Stimulated activated CD8-positive, alpha-beta memory T cell treated with anti-CD3 and anti-CD28 coated beads, Interleukin-4, amount 100 ng/mL, for 4 hours (primary cell): ENCODE measurements around the gene FAM184A.
A peak's percentile ranks its signal among the peaks of the same experiment; 100 is the strongest.
"Not testable (repeated sequence)": the region's sequence is repeated elsewhere in the genome, so short reads cannot be mapped to it uniquely, and the experiment has no call there.

Experiments used
- DNase-seq, 2 donors: peaks; one replicate each; pipeline ENCODE4 v3.0.0-alpha.2; 2020; ENCODE audit warnings: low read depth in 2 of 2, low spot score in 1 of 2

Gene FAM184A

GRCh38 chr6:119078376-119079282, at the start of gene FAM184A:
TSS of gene FAM184A (minus strand) at chr6:119078664. CDS start at chr6:119078299, 365 bp downstream.
- DNase-seq: peak; percentile 25 to 45

DNA sequence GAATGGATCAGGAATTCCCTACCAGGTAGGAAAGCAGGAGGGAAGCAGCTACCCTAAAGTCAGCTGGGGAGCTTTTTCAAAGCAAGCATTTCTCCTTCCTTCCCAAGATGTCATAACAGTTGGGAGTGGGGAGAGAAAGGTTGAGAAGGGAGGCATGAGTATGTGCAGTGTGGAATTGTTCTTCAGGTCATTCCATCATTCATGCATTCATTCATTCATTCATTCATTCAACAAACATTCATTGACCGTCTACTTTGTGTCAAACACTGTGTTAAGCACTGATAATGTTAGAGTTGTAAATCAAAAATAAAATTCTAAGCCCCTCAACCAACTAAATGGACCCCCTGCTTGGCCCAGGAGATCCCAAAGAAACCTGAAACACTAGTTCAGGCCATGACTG, 49.2 kb upstream of the FAM184A start:
- DNase-seq: no peak

DNA sequence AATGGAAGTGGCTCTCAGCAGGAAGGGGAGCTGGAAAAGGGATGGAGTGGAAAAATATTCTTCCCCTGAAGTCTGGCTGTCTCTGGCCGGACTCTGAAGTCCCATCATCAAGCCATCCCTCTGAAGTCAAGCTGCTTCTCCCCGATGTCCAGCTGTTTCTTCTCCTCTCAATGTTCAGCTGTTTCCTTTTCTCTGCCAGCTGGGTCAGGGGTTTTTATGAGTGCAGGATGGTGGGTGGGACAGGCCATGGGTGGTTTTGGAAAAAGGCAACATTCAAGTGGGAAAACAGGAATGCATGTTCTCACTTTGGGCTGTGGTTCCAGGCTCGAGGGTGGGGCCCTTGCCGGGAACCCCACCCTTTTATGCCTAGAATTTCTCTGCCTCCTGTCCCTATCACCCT, 48.4 kb upstream of the FAM184A start:
- DNase-seq: no peak

DNA sequence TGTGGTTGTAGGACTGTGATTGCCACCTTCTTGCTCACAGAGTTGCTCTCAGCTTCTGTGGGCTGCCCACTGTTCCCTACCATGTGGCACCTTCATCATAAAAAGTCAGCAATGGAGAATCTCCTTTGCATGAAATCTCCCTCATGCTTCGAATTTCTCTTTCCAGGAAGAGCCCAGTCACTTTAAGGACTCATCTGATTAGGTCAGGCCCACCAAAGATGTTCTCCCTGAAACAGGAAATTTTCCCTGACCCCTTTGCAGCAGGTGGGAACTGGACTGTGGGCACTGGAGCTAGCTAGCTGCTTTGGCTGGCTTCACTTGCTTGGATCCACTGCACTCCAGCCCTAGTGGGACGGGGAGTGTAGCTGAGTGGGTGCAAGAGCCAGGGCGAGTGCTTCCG, 47.7 kb upstream of the FAM184A start:
- no peak for DNase-seq

GRCh38 chr6:119125576-119125975, 47.1 kb upstream of the FAM184A start:
- DNase-seq: no peak

- DNase-seq: no peak
These were observed 45.8 kb upstream of the FAM184A start for GRCh38 chr6:119124079-119124824.

DNA sequence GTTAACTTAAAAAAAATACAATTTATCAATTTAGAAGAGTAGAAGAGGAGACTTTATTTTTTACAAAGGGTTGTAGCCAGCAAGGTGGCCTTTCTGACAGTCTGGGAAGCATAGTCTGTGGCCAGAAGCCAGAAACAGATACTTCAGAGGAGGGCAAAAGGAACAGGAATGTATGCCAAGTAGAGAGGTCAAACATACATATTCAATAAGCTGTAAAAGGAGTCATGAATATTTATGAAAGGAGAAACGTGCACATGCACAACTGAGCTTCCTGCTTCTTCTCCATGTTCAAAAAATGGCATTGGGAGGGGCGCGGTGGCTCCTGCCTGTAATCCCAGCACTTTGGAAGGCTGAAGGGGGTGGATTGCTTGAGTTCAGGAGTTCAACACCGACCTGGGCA, 43.9 kb upstream of the FAM184A start:
- no peak for DNase-seq

GRCh38 chr6:119121367-119121766, 42.9 kb upstream of the FAM184A start:
- DNase-seq: no peak

DNA sequence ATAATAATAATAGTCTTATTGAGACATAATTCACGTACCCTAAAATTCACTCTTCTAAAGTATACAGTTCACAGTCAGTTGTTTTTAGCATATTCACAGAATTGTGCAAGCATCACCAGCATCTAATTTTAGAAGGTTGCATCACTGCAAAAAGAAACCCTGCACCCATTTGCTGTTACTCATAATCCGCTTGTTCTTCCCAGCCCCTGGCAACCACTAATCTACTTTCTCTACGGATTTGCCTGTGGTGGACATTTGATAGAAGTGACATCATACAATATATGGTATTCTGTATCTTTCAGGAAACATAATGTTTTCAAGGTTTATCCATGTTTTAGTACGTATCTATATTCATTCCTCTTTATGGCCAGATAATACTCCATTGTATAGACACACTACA, 41.5 kb upstream of the FAM184A start:
- DNase-seq: no peak

DNA sequence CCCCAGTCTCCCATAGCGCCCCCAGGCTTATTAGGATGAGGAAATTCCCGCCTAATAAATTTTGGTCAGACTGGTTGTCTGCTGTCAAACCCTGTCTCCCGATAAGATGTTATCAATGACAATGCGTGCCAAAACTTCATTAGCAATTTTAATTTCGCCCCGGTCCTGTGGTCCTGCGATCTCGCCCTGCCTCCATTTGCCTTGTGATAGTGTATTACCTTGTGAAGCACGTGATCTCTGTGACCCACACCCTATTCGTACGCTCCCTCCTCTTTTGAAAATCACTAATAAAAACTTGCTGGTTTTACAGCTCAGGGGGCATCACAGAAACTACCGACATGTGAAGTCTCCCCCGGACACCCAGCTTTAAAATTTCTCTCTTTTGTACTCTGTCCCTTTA, 40.6 kb upstream of the FAM184A start:
- DNase-seq: not testable (repeated sequence)

DNA sequence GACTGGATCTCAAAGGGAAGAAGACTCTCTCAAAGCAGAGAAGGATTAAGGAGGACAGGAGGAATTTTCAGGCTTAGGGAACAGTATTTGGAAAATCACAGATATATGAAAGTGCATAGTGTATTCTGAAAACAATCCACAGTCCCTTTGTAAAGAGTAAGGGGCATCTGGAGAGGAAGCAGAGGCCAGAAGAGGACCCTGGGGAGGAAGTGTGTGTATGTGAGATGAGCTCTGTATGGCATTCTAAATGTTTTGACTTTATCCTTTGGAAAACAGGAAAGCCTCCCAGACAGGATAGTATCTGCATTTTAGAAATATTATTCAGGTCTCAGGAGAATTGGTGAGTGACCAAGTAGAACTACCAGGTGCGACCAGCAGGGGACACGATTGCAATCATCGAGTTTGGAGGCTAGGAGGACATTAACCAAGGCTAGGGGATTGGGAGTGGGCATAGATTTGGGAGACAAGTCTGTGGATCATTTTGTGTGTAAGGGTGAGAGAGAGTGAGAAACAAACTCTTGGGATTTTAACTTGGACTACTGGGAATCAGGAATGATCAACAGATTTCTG, 38.3 kb upstream of the FAM184A start:
- DNase-seq: no peak

- no peak for DNase-seq
These were observed 35.5 kb upstream of the FAM184A start for GRCh38 chr6:119113961-119114360.

- no peak for DNase-seq
These were observed 34.5 kb upstream of the FAM184A start for GRCh38 chr6:119112812-119113530.

DNA sequence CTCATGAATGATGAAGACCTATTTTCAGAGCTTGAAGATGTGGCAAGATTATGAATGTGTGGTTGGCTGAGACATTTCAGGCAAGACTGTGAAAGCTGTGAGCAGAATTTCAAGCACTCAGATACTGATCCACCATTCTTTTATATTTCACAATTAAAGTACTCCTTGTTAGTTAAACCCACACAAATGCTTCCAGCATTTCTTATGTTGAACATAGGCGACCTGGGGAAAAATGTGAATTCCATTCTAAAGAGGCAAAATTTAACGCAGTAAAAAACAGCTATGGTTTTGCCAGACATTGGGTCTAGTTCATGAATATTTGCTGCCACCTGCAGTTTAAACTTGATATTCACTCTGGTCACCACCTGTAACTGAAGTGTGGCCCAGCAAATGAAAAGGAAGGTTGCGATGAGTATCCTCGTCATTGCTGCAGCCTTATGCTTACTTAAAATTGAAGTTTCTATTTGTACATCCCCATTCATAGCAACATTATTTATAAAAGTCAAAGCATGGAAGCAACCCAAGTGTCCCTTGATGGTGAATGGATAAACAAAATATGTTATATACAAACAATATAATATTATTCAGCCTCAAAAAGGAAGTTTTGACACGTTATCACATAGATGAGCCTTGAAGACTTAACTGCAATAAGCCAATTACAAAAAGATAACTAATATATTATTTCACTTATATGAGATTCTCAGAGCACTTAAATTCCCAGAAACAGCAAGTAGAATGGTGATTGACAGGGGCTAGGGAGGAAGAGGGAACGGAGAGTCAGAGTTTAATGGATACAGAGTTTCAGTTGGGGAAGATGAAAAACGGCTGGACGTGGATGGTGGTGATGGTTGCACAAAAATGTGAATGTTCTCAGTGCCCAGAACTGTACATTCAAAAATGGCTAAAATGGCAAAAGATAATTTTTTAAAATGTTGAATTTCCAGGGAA, 32.4 kb upstream of the FAM184A start:
- peak in 1 of 2 donors; percentile 9 for DNase-seq

DNA sequence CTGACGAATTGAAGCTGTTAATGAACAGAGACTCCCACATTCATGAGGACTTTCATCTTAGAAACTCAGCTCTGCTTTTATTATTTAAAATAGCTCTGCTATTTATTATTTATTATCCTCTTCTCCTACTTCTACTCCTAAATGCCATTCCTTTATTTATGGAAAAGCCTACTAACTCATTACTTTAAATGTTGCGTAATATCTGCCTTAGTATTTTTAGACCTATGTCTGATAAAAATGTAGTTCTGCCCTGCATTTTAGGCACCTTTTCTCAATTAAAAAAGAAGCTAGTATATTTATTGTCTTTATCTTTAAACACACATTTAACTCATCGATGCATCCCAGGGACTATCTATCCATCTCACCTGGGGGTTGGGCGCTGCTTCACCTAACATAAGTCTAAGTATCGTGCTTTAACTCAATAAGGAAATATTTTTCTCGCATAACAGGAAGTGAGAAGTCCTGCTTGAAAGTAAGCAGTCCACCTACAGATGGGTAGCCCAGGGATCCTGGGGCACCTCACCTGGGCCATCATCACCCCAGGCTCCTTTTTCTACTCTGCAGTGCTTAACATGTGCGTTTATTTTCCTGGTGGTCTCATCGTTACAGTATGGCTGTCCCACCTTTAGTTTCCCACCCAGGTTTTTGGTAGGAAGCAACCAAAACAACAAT, 31.3 kb upstream of the FAM184A start:
- no peak for DNase-seq

DNA sequence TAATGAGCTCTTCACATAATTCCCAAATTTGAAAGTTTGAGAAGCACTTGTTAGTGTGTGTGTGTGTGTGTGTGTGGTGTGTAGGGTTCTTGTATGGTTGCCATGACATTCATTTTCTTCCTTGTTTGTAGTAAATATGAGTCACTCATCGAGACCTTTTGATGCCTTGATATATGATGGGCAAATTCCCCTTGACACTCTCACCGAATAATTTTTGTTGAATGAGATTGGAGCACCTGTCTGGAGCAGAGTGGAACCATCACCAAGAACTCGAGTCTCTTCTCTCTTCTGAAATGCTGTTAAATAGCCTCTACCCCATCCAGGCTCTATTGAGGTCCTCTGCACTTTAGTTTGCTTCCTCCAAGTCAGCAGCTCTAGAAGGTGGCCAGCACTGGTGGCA, 29.6 kb upstream of the FAM184A start:
- no peak for DNase-seq

DNA sequence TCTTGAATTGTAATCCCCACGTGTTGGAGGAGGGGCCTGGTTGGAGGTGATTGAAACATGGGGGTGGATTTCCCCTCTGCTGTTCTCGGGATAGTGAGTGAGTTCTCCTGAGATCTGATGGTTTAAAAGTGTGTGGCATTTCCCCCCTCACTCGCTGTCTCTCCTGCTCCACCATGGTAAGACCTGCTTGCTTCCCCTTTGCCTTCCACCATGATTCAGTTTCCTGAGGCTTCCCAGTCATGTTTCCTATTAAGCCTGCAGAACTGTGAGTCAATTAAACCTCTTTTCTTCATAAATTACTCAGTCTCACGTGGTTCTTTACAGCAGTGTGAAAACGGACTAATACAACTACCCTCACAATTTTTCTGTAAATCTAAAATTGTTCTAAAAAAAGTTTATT, 26.8 kb upstream of the FAM184A start:
- no peak for DNase-seq

- no peak for DNase-seq
These were observed 24.4 kb upstream of the FAM184A start for GRCh38 chr6:119102901-119103300.

DNA sequence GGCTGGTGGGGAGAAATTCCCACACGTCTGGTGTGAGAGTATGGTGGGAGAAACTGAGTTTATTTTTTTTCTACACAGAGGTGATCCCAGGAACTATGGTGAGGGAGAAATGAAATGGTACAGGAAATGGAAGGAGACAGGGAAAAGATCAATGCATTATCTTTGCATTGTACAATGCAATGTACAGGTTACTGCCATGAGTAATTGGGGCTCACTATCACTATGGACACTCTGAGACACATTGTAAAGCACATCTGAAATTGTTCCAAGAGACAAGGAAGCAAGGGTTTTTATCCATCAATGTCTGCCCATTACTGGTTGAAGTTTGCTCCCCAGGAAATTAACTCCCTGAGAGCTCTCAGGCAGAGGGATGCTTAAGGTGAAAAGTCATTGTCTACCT, 21.7 kb upstream of the FAM184A start:
- no peak for DNase-seq
